HG03342 (cell line): ENCODE data around the gene USP30.
"Not testable (repeated sequence)": the region's sequence is repeated elsewhere in the genome, so short reads cannot be mapped to it uniquely, and the experiment has no call there.

ENCODE experiments used
- ATAC-seq: cut with Tn5 transposase; IDR thresholded peaks from one replicate; pipeline ENCODE4 v1.9.1; 2021; ENCODE audit warnings: mild to moderate bottlenecking, moderate library complexity; ENCODE audit not compliant: unreplicated experiment

USP30 gene

GRCh38 chr12:109052097-109052413 is 321 bp upstream of the USP30 start:
- no peak for ATAC-seq

- peak; percentile 59 for ATAC-seq
These were observed 1.2 kb downstream of the USP30 start for GRCh38 chr12:109053382-109054123.

- not testable (repeated sequence) for ATAC-seq
These were observed 1.7 kb downstream of the USP30 start for GRCh38 chr12:109054124-109054513.

GRCh38 chr12:109054520-109054919 is 2.1 kb downstream of the USP30 start:
- ATAC-seq = no peak

- ATAC-seq = no peak
These were observed 4.5 kb downstream of the USP30 start for GRCh38 chr12:109056891-109057290.

GRCh38 chr12:109057376-109057775 is 5.0 kb downstream of the USP30 start:
- ATAC-seq = no peak

- no peak for ATAC-seq
These were observed 6.4 kb downstream of the USP30 start for GRCh38 chr12:109058773-109059172.

GRCh38 chr12:109064143-109064542 is 11.8 kb downstream of the USP30 start:
- no peak for ATAC-seq

GRCh38 chr12:109065154-109065852 is 12.9 kb downstream of the USP30 start:
- ATAC-seq = no peak

DNA sequence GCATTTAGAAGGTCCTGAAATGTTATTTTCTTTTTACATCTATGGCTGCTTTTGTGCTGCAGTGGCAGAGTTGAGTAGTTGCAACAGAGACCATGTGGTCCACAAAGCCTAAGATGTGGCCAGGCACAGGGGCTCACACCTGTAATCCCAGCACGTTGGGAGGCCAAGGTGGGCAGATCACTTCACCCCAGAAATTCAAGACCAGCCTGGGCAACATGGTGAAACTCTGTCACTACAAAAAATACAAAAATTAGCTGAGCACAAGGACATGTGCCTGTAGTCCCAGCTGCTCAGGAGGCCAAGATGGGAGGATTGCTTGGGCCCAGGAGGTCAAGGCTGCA is 13.4 kb downstream of the USP30 start:
- no peak for ATAC-seq

- no peak for ATAC-seq
These were observed 17.2 kb downstream of the USP30 start for GRCh38 chr12:109069307-109070271.

GRCh38 chr12:109074866-109075265 is 22.5 kb downstream of the USP30 start:
- no peak for ATAC-seq

DNA sequence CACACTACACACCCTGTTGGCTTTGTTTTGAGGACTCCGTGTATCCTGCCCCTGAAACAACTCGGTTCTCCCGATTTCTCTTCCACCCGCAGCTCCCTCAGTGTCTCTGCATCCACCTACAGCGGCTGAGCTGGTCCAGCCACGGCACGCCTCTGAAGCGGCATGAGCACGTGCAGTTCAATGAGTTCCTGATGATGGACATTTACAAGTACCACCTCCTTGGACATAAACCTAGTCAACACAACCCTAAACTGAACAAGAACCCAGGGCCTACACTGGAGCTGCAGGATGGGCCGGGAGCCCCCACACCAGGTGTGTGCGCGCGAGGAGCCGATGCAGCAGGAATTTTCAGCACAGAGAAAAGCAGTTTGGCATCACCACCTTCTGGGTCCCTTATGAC is 30.4 kb downstream of the USP30 start:
- ATAC-seq = no peak

- ATAC-seq = no peak
These were observed 32.0 kb downstream of the USP30 start for GRCh38 chr12:109084425-109084824.

DNA sequence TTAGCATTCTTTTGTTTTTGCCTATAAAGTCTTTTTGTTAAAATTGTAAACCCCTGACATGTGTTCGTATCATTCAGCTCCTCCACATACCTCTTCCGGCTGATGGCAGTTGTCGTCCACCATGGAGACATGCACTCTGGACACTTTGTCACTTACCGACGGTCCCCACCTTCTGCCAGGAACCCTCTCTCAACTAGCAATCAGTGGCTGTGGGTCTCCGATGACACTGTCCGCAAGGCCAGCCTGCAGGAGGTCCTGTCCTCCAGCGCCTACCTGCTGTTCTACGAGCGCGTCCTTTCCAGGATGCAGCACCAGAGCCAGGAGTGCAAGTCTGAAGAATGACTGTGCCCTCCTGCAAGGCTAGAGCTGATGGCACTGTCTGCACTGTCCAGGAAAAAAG is 33.2 kb downstream of the USP30 start:
- no peak for ATAC-seq

GRCh38 chr12:109087250-109087649 is 34.9 kb downstream of the USP30 start:
- ATAC-seq = no peak

- ATAC-seq = no peak
These were observed 36.4 kb downstream of the USP30 start for GRCh38 chr12:109088818-109089217.

DNA sequence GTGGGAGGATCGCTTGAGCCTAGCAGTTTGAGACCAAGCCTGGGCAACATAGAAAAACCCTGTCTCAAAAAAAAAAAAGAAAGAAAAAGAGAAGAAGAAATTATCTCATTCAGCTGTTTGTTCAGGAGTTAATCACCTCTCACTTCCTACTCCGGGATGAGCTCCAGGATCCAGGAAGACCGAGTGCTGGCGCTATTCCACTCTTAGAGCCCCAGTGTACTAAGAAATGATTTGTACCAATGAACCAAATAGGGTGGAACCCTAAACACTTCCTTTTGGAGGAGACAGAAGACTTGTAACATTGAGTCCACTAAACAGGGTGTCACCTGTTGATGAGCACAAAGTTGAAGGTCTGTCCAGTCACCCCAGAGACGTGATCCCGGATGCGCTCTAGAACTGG is 37.3 kb downstream of the USP30 start:
- no peak for ATAC-seq

DNA sequence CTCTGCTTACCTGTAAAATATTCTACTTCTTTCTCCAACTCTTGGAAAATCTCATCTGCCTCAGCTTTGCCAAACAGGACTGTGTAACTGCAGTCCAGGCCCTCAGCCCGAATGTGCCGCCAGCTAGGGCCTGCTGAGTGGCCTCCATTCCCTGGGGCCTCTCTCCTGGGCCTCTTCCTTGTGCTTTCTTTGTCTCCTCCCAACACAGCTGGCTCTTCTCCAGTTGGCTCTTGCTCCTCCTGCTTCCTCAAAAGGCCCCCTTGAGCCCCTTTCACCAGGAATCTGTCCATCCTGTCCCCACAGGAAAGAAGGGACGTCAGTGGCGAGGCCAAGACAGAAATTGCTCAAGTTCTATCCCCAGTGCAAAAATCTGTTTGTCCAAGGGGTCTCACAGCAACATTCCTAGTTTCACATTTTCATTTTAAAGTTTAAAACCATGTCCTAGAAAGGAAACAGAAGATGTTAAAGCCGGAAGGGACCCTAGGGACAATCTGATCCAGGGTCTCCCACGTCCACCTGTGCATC is 40.2 kb downstream of the USP30 start:
- ATAC-seq = no peak

DNA sequence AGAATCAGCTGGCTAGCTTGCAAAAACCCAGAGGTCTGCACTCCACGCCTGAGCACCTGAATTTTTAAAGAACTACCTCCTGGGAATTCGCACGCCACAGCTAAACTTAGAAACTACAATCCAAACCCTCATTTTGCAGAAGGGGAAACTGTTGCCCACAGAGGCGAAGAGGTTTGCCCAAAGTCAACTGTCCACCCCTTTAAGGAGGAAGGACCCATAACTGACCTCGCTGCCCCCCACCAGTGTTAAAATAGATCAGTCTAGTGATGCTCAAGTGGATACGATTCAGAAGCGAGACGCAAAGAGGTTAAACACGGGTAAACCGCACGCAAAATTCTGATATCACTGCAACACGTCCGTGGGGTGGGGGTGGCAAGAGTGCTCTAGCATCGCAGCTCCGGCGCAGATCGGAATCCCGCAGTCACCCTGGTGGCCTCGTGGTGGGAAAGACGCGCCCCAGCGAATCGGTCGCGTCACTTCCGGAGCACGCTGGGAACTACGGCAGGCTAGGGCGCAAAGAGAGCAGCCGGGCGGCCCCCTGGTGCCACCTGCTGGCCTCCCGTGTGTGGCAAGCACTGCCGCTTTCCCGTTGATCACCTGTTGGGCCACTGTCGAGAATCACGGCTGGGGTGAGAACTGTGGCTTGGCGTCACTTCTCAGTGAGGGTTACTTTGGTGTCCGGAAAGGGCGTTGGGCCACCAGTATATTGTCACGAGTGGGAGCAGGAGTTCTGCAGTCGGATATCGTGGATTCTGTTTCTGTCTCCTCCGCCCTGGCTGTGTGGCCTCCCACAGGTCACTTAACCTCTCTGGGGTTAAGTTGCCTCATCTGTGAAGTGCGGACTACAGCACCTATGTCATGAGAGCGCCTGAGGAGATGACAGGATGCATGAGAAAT is 40.9 kb downstream of the USP30 start, which contains the start of gene ALKBH2:
Gene ALKBH2, minus strand, starts transcription at position 451 of the 897 bp plus-strand sequence. CDS start 686 bp downstream, outside the sequence.
- peak; percentile 67 for ATAC-seq
